Measurements from ENCODE around the gene KIF13A.

- no peak for TF ChIP-seq POLR2A (IDR thresholded peaks at IDR 0.05; ENCODE audit: low read depth, low read length)
- TF ChIP-seq POLR2AphosphoS5 (IDR thresholded peaks at IDR 0.05; ENCODE audit: low read depth, low read length): no peak
Observed at GRCh38 chr6:17967668-17968518, 19.5 kb downstream of the KIF13A start.

Measured in GM12892 (cell line).